HL-60 (cell line): Measurements from ENCODE around the gene ASB18.

Experiments used
- DNase-seq, 2 experiments: peaks; one replicate each; pipeline ENCODE4 v3.0.0-alpha.2; 2010 to 2020; ENCODE audit warnings: low read depth in 1 of 2, low spot score in 1 of 2
- H3K27ac ChIP-seq: fragments of 250-450 bp; sonication (Bioruptor Pico); replicated peaks from 2 replicates; pipeline ENCODE4 v1.5.1; 2020; ENCODE audit warnings: mild to moderate bottlenecking, moderate library complexity
- H3K27me3 ChIP-seq: fragments of 250-450 bp; sonication (Bioruptor Pico); 2 replicates; pipeline ENCODE4 v1.5.1; 2021; ENCODE audit warnings: mild to moderate bottlenecking, moderate library complexity; ENCODE audit not compliant: insufficient read depth, poor library complexity, severe bottlenecking
- H3K4me3 ChIP-seq: replicated peaks from 2 replicates; pipeline ENCODE4 v1.5.1; 2011; ENCODE audit warnings: mild to moderate bottlenecking, control low read depth, low read length; ENCODE audit not compliant: insufficient read depth
- GABPA ChIP-seq: IDR thresholded peaks from 2 replicates; pipeline ENCODE4 v1.6.1; 2012; ENCODE audit warnings: low read depth
- POLR2AphosphoS5 ChIP-seq: IDR thresholded peaks from 2 replicates; pipeline ENCODE4 v1.6.1; 2012; ENCODE audit warnings: low read depth
- REST ChIP-seq: IDR thresholded peaks from 2 replicates; pipeline ENCODE4 v1.6.1; 2012; ENCODE audit warnings: low read depth; ENCODE audit not compliant: insufficient replicate concordance
- SPI1 ChIP-seq: IDR thresholded peaks from 2 replicates; pipeline ENCODE4 v1.6.1; 2012; ENCODE audit warnings: low read depth, mild to moderate bottlenecking, borderline replicate concordance
- TF ChIP-seq, protein P1 (sequence below): IDR thresholded peaks from one replicate; pipeline ENCODE4 v1.5.1; 2011; ENCODE audit warnings: low read length, control low read depth, inconsistent platforms; ENCODE audit not compliant: insufficient read depth

Gene ASB18

DNA sequence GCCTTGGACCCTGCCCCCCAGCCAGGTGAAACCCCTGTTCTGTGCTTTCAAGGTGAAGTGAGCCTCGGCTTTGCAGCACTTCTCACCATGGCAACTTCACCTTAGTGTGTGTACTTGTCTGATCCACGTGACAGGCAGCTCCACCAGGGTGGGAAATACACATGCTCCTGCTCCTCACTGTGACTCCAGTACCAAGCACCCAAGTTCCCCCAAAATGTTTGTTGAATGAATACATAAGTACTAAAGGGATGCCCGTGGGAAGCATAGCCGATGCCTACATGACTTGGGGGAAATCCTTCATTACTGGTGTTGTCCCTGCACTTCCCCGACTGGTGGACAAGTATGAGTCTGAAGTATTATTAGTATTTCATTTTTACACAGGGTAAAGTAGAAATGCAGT is 54.2 kb downstream of the ASB18 start:
- no peak overlapping the region for H3K27ac ChIP-seq
- H3K4me3 ChIP-seq, result no peak overlapping the region
- no peak for DNase-seq
- TF ChIP-seq REST, result no peak
- TF ChIP-seq SPI1, result no peak
- no peak for TF ChIP-seq POLR2AphosphoS5
- no peak for TF ChIP-seq GABPA
- TF ChIP-seq, protein P1, sequence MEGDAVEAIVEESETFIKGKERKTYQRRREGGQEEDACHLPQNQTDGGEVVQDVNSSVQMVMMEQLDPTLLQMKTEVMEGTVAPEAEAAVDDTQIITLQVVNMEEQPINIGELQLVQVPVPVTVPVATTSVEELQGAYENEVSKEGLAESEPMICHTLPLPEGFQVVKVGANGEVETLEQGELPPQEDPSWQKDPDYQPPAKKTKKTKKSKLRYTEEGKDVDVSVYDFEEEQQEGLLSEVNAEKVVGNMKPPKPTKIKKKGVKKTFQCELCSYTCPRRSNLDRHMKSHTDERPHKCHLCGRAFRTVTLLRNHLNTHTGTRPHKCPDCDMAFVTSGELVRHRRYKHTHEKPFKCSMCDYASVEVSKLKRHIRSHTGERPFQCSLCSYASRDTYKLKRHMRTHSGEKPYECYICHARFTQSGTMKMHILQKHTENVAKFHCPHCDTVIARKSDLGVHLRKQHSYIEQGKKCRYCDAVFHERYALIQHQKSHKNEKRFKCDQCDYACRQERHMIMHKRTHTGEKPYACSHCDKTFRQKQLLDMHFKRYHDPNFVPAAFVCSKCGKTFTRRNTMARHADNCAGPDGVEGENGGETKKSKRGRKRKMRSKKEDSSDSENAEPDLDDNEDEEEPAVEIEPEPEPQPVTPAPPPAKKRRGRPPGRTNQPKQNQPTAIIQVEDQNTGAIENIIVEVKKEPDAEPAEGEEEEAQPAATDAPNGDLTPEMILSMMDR, result no peak
- H3K27me3 ChIP-seq, result no peaks in the 10 kb centered on the region

- Histone ChIP-seq H3K27ac (no peak overlapping the region), H3K4me3 (no peak overlapping the region), H3K27me3 (no peaks in the 10 kb centered on the region)
- DNase-seq, result no peak
- TF ChIP-seq POLR2AphosphoS5, result no peak
- TF ChIP-seq, protein P1, result no peak
- TF ChIP-seq GABPA, result no peak
- TF ChIP-seq SPI1, result no peak
- TF ChIP-seq REST, result no peak
These were observed 54.7 kb downstream of the ASB18 start for GRCh38 chr2:236209535-236209934.

DNA sequence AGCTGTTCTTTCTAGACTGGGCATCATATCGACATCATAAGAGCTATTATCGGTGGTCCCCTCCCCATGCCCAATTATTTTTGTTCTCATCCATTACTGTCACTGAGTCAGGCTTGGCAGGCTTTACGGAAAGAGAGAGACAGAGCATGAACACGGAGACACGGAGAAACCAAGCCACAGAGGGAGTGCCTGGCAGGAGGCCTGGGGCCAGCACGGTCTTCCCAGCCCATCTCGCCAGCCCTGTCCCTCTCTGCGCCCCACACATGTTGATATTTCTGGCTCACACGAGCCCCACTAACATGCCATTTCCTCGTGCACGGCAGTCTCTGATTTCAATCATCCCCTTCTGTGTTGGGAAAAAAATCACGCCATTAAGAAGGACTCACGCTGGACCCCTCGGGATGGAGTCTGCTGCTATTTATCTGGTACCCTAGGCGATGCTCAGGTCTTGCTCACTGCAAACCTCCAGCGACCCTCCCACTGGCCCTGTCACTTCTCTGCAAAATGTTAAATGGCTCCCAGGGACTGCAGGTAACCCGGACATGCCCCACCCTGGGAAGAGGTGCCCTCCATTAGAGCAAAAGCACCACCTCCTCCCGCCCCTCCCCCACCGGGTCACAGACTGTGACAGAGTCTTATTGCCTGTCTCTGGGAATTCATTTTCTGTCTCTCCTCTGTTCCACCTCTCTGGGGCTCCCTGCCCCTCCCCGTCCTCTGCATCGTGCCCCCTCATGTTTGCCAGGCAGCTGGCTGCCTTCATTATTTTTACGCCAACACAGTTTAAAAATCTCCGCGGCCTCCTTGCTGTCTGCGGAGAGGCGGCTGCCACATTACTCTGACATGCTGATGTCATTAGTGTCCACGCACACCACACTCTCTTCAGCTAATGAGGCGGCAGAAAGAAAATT is 55.9 kb downstream of the ASB18 start:
- DNase-seq, result no peak
- Histone ChIP-seq H3K4me3 (no peak overlapping the region), H3K27me3 (no peaks in the 10 kb centered on the region), H3K27ac (no peak overlapping the region)
- TF ChIP-seq, protein P1, result no peak
- TF ChIP-seq SPI1, result no peak
- TF ChIP-seq POLR2AphosphoS5, result no peak
- TF ChIP-seq REST, result no peak
- no peak for TF ChIP-seq GABPA
